Kidney tubule cell (primary cell): ENCODE results near the gene DYNLRB1.

Source experiments
- DNase-seq: peaks from one replicate; pipeline ENCODE4 v3.0.0-alpha.2; 2018; ENCODE audit warnings: low spot score

DYNLRB1 gene

DNA sequence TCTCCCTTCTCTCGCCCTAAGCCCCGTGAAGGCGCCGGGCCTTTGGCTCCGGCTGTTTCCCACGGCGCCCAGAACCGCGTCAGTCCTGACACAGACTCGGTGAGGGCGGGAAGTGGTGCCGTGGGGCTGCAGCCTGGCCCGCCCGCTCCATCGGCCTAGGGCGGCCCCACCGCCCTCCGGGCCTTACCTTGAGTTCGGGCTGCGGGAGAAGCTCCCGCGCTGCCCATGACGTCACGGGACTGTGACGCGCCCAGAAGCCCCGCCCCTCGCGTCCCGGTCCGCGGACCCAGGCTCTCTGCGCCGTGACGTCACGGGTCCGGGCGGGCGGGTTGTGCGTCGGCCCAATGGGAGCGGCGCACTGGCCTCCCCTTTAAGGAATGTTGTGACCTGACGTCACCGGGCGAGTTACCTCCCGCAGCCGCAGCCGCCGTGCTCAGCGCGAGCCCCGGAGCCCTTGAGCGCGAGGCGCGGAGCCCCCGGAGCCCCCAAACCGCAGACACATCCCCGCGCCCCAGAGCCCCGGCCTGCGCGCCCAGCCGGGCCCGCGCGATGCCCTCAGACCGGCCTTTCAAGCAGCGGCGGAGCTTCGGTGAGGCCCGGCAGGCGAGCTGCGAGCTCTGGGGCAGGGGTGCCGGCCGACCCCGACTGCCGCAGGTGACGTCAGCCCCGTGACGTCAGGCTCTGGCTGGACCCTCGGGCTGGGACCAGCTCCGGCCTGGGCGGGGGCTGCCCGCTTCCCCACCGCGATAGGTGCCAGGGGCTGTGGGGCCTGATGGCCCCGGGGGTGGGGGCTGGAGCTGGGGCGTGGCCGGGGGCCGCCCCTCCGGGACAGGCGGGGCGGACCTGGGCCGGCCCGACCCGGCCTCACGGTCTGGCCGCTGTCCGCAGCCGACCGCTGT is 42.3 kb downstream of the DYNLRB1 start, which contains the start of gene MAP1LC3A:
Gene MAP1LC3A, plus strand, starts transcription at position 399 of the 899 bp plus-strand sequence. Its CDS starts 151 bp downstream, at position 550.
- peak; percentile 84 for DNase-seq

DNA sequence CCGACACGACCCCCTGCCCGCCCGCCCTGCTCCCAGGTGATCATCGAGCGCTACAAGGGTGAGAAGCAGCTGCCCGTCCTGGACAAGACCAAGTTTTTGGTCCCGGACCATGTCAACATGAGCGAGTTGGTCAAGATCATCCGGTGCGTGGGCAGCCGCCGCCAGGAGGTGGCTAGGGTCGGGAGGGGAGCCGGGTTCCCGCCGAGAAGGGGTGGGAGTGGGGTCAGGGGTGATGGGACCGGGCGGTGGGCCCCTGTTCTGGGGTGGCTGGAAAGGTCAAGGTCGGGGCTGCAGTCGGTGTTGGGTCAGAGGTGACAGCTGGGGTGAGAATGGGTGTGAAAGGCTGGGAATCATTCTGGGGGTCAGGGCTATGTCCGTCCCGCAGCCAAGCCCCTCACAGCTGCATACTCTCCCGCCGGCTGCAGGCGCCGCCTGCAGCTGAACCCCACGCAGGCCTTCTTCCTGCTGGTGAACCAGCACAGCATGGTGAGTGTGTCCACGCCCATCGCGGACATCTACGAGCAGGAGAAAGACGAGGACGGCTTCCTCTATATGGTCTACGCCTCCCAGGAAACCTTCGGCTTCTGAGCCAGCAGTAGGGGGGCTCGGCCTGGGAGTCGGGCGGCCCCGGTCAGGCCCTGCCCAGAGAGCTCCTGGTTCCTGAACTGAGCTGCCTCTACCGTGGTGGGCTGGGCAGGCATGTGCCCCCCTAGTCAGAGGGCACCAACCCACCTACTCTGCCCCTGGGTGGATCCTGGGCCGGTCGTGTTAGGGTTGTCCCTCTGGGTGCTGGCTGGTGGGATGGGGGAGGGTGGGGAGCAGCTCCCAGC is 43.3 kb downstream of the DYNLRB1 start:
- no peak for DNase-seq

DNA sequence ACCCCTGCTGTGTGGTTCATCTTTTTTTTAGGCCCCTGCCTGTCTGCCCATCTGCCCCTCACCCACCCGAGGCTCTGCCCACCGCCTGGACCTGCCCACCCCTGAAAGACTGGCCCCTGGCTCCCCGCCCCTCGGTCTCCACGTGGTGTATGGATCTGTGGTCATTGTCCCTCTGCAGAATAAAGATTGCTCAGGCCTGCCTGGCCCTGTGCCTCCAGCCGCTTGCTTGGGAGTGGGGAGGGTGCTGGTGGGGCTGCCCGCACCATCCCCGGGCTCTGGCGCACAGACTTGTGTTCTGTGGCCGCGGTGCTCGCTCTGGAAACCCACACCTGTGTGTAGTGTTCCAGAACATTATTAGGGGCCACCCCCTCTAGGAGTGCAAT is 43.9 kb downstream of the DYNLRB1 start:
- DNase-seq = no peak

DNA sequence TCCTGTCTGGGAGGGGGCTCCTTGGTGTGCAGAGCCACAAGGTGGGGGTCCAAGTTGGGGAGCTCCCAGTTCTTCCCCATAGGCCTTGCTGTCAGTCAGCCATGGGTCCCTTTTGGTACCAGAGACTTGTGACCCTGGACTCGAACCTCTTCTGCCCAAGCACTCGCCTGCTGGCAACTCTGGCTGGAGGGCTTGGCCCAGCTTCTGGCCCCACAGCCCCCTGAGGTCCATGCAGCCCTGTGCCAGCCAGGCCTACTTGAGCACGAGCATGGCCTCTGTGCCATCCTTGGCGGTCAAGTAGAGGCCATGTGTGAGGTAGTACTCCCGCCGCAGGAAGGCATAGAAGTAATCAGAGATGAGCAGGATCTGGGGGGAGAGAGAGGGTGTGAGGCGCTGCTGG is 44.4 kb downstream of the DYNLRB1 start:
- DNase-seq = no peak

DNA sequence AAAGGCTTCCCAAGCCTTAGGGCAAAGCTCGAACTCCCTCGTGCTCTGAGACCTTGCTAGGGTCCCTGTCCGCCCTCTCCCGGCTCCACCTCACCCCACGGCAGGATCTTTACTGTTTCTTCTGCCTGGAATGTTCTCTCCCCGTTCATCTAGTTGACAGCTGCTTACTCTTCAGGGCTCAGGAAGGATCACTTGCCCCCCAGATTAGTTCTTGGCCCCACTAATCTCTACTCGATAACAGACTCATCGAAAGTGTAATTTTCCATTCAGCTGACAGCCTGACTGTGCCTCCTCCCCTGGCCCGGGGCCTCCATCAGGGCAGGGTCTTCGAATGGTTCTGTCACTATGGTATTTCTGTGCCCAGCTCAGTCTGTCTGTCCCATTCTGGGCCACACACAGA is 45.4 kb downstream of the DYNLRB1 start:
- no peak for DNase-seq

DNA sequence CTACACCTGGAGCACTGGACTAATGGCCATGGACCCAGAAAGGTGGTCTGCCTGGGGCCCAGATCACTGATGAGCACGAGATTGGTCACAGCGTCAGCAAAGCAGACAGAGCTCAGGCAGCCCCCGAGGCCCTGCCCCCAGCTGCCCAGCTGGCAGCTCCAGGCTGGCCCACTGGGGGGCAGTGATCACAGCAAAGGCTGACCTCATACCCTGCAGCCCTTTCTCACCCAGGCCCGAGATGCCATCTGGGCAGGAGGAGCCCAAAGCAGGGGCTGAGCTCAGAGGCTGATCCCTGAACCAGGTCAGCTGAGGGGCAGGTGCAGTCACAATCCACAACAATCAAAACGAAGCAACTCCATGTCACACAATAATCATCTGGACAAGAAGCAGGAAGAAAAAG is 46.4 kb downstream of the DYNLRB1 start:
- DNase-seq = peak; percentile 35

DNA sequence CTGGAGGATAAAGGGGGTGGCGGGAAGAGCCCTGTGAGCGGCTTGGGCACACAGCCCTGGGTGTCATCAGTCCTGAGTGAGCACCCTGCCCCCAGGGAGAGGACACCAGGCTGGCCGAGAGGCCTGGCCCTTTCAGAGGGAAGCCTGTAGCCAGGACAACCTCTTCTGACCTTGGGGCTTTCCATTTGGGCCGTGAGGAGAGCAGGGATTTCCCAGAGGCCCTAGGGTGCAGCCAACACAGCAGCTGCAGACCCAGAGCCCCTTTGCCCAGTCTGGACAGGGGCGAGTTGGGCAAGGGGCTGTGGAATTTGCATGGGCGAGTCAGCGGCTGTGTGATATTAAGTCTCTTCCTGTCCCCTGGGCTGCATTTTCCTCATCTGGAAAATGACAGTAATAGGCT is 48.6 kb downstream of the DYNLRB1 start:
- no peak for DNase-seq

DNA sequence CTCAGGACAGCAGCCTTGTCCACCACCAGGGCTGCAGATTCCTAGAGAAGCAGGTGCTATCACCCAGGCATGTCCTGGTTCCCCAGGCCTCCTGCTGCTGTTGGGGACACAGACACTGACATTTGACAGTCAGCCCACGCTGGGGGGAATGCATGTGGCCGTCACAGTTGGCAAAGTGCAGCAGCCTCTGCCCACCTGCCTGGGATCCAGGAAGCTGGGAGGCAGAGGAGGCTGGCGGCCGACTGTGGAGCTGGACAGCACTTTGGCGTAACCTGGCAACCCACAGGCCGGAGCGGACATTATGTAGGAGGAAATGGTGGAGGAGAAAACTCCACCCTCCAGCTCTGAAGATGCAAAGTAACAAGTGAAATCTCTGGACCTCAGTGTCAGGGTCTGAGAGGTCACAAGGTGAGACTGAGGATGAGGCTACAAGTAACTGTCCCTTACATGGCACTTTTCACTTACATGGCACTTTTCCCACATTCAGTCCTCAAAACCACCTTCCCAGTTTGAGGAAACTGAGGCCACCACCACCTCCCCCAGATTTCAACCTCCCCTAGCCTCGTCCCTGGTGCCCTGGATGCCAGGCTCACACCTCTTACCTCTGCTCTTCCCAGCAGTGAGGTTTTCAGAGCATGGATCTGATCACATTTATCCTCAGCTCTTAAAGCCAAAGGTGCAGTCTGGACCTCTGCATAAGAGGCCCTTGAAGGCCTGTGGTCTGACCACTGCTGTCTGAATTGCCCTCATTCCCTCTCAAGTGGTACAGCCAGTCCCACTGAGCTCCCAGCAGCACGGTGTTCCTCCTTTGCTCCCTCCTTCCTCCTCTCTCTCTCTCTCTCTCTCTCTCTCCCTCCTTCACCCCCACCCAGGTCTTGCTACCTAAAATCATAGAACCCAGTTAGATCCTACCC is 51.0 kb downstream of the DYNLRB1 start:
- DNase-seq = no peak

DNA sequence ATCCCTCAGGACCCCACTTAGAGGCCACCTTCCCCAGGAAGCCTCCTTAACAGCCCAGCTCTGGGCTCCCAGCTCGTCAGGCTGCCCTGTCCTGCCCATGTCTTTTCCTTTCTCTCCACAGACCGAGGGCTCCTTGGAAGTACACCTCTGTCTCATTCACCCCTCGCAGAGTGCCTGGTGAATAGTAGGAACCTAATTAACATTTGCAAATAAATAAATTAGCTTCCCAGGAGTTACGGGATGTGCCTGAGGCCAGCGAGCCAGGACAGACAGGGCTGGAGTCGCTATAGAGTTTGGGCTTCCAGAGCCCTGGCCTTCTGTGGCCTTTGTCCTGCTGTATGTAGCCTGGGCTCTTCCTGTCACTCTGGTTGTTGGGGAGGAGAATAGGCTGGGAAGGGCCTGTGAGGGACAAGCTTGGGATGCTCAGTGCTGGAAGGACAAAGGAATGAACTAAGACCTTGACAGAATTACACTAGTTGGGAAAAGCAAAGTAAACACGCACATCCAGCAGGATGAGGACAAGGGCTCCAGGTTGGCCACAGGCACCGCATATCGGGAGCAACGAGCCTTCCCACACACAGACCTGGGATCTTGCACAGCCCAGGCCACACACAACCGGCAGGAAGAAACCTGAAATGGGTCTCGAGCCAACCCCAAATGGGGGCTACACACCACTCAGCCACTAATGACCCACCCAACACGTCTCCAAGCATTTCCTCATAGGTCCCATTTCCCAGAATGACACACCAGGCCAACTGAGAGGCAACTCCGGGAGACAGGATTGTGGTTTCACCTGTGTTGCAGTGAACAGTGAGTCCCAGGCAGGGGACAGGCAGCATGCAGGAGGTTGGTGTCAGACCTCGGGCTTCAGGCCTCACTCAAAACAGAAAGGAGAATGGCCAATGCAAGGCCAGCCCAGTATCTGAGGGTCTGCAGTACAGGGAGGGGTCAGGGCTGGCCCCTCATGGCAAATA is 52.0 kb downstream of the DYNLRB1 start:
- no peak for DNase-seq

DNA sequence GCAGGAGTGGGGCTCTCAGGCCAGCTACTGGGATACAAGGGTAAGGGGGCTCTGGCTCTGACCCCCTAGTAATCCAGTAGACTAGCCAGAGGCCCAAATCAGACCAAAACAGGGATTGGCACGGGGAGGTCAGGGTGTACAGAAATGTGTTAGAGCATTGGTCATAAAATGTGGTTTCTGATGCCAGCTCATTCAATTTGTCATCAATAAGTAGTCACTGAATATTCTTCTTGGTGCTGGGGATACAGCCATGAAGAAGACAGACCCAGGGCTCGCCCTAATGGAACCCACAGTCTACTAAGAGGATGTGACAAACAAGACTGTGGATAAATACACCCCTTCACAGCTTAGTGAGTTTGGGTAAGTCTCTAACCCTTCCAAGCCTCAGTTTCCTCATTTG is 53.4 kb downstream of the DYNLRB1 start:
- DNase-seq = peak; percentile 55

DNA sequence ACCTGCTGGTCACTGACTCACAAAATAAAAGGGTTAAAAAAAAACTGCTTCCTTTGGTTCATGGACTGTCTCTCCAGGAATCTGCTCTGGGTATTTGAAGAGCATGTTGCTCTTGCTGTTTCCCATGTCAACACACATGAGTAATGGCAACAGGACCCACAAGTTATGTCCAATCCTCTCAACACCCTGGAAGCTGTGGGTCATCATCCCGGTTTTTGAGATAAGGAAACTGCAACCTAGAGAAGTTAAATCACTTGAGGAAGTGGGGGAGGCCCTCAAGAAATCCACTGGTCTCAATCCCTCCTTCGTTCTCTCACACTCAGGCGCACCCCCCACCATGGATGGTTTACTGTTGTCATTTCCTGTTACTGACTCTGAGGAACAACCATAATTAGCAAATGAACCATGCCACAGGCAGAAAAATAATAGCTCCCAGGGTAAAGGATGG is 54.7 kb downstream of the DYNLRB1 start:
- peak; percentile 89 for DNase-seq

DNA sequence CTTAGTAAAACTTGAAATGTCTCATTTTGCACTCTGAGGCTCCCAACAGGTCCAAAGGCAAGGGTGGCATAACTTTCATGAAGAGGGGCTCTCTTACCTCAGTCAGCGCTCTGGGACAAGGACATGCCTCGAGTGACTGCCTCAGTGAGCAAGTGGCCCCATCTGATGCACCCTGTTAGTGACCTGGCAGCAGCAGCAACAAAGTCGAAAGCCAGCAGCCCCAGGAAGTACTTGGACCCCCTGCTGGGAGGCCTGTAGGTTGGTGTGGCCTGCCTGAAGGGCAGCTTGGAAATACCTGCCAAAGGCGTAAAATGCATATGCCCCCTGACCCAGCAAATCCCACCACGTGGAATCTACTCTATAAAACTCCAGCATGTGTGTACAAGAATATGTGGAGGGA is 55.5 kb downstream of the DYNLRB1 start:
- no peak for DNase-seq

DNA sequence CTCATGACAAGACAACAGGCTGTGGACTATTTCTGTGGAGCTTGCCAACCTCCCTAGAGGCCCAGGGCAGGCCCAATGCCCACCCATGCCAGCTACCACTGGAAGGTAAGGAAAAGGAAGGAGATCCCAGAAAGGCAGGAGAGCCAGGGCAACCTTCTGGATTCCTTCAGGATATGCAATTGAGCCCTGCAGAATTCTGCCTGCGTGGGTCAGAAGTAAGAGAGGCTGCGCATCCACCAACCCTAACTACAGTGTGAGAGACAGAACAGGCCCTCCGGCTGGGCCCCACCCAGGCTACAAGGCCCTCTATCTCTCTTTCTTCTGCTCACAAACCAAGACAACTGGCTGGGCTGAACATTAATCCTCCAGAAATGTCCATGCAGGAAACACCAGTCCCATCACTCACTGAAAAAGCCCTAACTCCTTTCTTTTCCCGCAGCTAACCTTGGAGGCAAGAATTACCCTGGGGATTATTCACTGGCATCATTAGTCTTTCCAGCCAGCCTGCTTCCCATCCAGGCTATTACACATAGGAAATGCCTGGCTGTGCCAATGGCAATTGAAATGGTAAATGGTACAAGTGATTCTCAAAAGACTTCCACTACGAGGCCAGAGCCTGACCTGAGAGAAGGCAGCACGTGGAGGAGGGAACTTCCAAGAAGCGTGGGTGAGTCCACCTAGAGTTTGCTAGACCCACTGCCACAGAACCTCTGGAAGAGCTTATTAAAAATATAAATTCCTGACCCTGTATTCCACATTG is 57.5 kb downstream of the DYNLRB1 start:
- DNase-seq = no peak

DNA sequence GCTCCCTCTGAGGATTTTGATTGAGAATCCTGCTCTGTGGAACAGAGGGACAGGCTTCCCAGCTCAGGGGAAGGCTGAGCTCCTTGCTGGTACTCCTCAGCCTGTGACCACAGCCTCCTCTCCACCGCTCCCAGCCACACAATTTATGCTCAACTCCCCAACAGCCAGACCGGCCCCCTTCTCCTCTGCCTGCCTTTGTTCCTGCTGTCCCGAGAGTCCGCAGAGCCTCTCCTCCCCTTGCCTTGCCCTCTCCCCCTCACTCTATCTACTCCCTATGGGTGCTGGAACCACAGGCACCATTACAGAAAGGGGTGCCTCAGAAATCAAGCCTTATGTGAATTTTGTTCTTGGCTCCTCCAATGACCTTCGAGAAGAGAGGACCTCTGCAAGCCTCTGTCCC is 58.2 kb downstream of the DYNLRB1 start:
- DNase-seq = no peak

DNA sequence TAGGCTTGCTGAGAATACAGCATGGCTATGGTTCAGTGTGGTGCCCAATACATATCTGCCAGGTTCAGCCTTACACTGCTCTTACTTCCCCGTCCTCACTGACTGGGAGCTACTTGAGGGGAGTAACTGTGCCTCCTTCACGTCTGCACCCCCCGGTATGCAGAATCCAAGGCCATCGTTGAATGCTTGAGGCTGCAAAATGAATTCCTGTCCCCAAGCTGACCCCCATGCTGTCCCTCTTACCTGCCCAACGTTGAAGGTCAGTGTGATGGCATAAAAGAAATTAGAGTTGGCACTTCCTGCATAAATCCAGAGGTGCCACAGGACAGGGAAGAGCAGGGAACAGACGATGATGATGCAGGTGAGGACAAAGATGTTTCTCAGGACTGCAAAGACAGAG is 58.6 kb downstream of the DYNLRB1 start:
- DNase-seq = no peak

DNA sequence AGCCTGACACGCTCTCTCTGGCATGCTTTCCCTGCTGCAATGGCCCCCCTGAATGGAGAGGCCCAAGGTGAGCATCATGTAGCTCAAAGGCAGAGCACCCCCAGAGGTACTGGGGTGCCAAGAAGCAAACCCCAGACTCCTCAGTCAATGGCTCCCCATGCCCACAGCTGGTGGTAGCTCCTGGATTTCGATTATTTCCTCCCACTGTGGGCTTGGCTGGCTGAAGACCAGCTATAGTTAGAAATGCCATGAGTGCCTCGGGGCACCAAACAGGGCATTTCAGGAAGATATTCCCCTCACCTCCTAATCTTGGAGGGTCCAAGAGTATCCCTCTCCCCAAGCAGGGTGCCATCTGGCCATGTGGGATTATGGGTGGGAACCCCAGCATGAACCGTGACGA is 59.0 kb downstream of the DYNLRB1 start:
- no peak for DNase-seq

DNA sequence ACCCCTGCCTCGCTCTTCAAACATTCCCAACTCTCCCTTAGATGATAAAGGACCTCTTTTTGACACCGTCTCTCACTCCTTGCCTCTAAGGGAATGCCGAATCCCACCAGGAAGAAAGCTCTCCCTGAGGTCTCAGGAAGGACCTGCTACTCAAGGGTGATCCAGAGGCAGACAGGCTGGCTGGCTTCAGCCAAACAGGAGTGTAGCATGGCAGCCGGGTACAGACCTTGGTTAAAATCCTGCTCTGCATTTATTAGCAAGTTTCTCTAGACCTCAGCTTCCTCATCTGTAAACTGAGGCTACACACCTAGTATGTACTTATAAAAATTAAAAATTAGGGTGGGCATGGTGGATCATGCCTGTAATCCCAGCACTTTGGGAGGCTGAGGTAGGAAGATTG is 59.5 kb downstream of the DYNLRB1 start:
- DNase-seq = no peak

DNA sequence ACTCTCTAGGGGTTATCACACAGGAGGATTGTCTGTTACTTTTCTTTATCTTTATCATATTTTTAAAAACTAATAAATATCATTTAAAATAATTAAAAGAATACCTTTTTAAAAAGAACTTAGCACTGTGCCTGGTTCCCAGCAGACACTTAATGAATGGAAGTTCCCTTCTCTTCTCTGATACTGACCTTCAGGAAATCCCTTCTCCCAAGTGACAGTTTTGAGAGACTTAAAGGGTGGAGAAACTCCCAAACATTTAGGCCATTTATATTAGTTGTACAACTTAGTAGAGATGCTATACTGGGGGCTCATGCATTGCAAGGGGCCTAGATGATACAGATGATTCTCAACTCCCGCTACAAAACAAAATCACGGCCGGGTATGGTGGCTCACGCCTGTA is 60.8 kb downstream of the DYNLRB1 start:
- DNase-seq = no peak

DNA sequence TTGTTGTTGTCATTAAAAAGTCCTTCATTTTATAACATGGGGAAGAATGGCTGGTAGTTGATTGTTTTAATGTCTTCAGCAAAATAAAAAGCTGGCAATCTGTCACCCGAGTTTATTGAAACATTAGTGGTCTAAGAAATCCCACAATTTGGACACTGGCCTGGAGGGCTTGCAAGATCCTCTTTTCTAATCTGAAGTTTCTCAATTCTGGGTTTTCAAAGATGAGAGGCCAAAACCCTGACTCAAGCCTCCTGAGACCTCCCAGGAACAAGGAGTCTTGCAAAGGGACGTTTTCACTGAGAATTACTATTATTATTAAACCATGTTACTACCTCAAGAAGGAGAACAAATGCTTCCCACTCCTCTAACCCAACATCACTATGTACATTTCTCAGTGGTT is 61.8 kb downstream of the DYNLRB1 start:
- DNase-seq = no peak

DNA sequence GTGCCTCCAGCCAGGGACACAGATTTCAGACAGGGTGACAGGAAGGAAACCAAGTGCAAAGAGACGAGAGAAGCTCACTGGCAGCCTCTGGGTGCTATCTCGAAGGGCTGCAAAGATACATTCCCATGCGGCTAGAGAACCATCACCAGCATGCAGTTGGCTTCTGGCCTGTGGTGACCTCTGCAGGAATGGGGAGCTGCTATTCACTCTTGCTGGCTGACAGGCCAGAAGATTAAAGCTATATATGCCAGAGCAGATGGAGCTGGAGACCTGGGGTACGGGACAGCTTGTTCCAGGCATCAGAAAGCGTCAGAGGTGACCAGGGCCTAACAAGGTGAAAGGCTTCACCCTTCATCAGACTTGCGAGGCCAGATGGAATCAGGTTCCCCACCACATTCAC is 62.3 kb downstream of the DYNLRB1 start:
- DNase-seq = no peak
